Measurements from ENCODE around the gene HMOX1. TPM values are rescaled to one million over a fixed set of nuclear protein-coding genes. Genes with fewer than 3 reads are reported as not detected.

HMOX1 gene
- total and polyA plus RNA-seq, 4 donors: 18.7 to 108 (median 59.7) TPM

- TF ChIP-seq CTCF (IDR thresholded peaks at IDR 0.05; ENCODE audit: low read depth, low read length, missing input control) (peak; percentile 99), JUND (IDR thresholded peaks at IDR 0.05) (no peak), HNF4G (IDR thresholded peaks at IDR 0.05) (no peak), FOXA1 (IDR thresholded peaks at IDR 0.05) (no peak), RXRA (IDR thresholded peaks at IDR 0.05) (peak in 1 of 2 donors; percentile 16), RAD21 (IDR thresholded peaks at IDR 0.05) (peak; percentile 96 to 97)
Measured at GRCh38 chr22:35430897-35431322, 50.0 kb downstream of the HMOX1 start (continued).

GRCh38 chr22:35431483-35432227, 50.8 kb downstream of the HMOX1 start:
- Histone ChIP-seq H3K27ac (ENCODE audit: low read depth in 1 of 2, low read length in 2 of 2) (no peak overlapping the region), H3K4me1 (ENCODE audit: control insufficient read depth in 4 of 4, insufficient read depth in 4 of 4, low read length in 3 of 4) (peaks cover 0 to 13% (median under 1%) of the 10 kb centered on the region in 4 donors), H3K27me3 (ENCODE audit: control insufficient read depth in 4 of 4, insufficient read depth in 4 of 4, low read length in 3 of 4) (no peaks in the 10 kb centered on the region), H3K9me3 (ENCODE audit: control insufficient read depth in 4 of 4, low read length in 3 of 4) (peaks cover 0 to 7% (median 2%) of the 10 kb centered on the region in 4 donors), H3K4me3 (ENCODE audit: low read depth in 1 of 3, low read length in 3 of 3) (no peak overlapping the region), H3K9ac (ENCODE audit: low read depth in 1 of 2, low read length in 2 of 2) (no peak overlapping the region), H3K36me3 (ENCODE audit: control insufficient read depth in 4 of 4, insufficient read depth in 3 of 4, low read depth in 1 of 4, low read length in 3 of 4) (peaks cover 0 to 1% (median 0%) of the 10 kb centered on the region in 4 donors)
- DNase-seq (ENCODE audit: low spot score): no peak
- WGBS: 92% methylated on average over 12 of the region's 12 CpGs
- TF ChIP-seq JUND (IDR thresholded peaks at IDR 0.05) (no peak), RXRA (IDR thresholded peaks at IDR 0.05) (no peak), EGR1 (IDR thresholded peaks at IDR 0.05; ENCODE audit: low read depth in 2 of 2) (no peak), ATF3 (IDR thresholded peaks at IDR 0.05) (no peak), CTCF (IDR thresholded peaks at IDR 0.05; ENCODE audit: low read depth, low read length, missing input control) (no peak), ZBTB33 (IDR thresholded peaks at IDR 0.05) (no peak), FOXA2 (IDR thresholded peaks at IDR 0.05) (no peak), GABPA (IDR thresholded peaks at IDR 0.05 in 1 of 2, conservative IDR thresholded peaks at IDR 0.05 in 1 of 2) (no peak), RAD21 (IDR thresholded peaks at IDR 0.05) (no peak), YY1 (IDR thresholded peaks at IDR 0.05) (no peak), NR2F2 (IDR thresholded peaks at IDR 0.05) (no peak), MAX (IDR thresholded peaks at IDR 0.05) (no peak), TAF1 (conservative IDR thresholded peaks at IDR 0.05) (no peak), FOXA1 (IDR thresholded peaks at IDR 0.05) (no peak), SP1 (IDR thresholded peaks at IDR 0.05) (no peak), REST (IDR thresholded peaks at IDR 0.05) (no peak), HNF4G (IDR thresholded peaks at IDR 0.05) (no peak), HNF4A (conservative IDR thresholded peaks at IDR 0.05) (no peak)
